Suprapubic skin (tissue), 4 donors: Measurements from ENCODE around the gene M1AP. TPM values are rescaled to one million over a fixed set of nuclear protein-coding genes. Genes with fewer than 3 reads are reported as not detected.

Experiments used
- DNase-seq, 2 donors: peaks; one replicate each; pipeline ENCODE4 v3.0.0-alpha.2; 2019; ENCODE audit warnings: low spot score in 2 of 2
- H3K27ac ChIP-seq: fragments of 200-600 bp; sonication (generic); one replicate; pipeline ENCODE4 v1.5.1; 2019
- H3K27me3 ChIP-seq: fragments of 200-600 bp; sonication (generic); one replicate; pipeline ENCODE4 v1.5.1; 2019
- H3K36me3 ChIP-seq: fragments of 200-600 bp; sonication (generic); one replicate; pipeline ENCODE4 v1.5.1; 2019
- H3K4me1 ChIP-seq: fragments of 200-600 bp; sonication (generic); one replicate; pipeline ENCODE4 v1.5.1; 2019
- H3K4me3 ChIP-seq: fragments of 200-600 bp; sonication (generic); one replicate; pipeline ENCODE4 v1.5.1; 2019; ENCODE audit warnings: mild to moderate bottlenecking
- H3K9me3 ChIP-seq: fragments of 200-600 bp; sonication (generic); one replicate; pipeline ENCODE4 v1.5.1; 2019
- EP300 ChIP-seq: sonication (generic); formaldehyde crosslinking; IDR thresholded peaks from one replicate; pipeline ENCODE4 v1.6.1; 2017; ENCODE audit warnings: antibody characterized with exemption
- POLR2A ChIP-seq, 2 donors: fragments of 450-650 bp; IDR thresholded peaks; one replicate each; pipeline ENCODE4 v1.6.1; 2017; ENCODE audit warnings: antibody characterized with exemption in 2 of 2, mild to moderate bottlenecking in 2 of 2, moderate library complexity in 2 of 2
- POLR2AphosphoS5 ChIP-seq, 3 donors: sonication (generic); formaldehyde crosslinking; IDR thresholded peaks; one replicate each; pipeline ENCODE4 v1.6.1; 2017; ENCODE audit warnings: antibody characterized with exemption in 3 of 3
- WGBS: methylation state at CpG from one replicate; pipeline ENCODE4 v1.1.5; 2018; 5-methylcytosine and 5-hydroxymethylcytosine counted together
- total RNA-seq, 4 donors: library from RNA; depleted of rRNA; stranded (reverse); fragments of >200 nt; gene quantifications; one replicate each; pipeline ENCODE4 v1.1.0, GENCODE V29; 2016
- TF ChIP-seq, protein P1 (sequence below), 2 donors: fragments of 200-600 bp in 1 of 2; fragments of 450-650 bp in 1 of 2; sonication (generic) in 1 of 2; IDR thresholded peaks; one replicate each; pipeline ENCODE4 v1.5.1; 2016 to 2019; ENCODE audit warnings: antibody characterized with exemption in 2 of 2, mild to moderate bottlenecking in 1 of 2, moderate library complexity in 1 of 2

M1AP gene
- total RNA-seq, 4 donors from 2014 or later, result 1.1 TPM; not detected in 3

DNA sequence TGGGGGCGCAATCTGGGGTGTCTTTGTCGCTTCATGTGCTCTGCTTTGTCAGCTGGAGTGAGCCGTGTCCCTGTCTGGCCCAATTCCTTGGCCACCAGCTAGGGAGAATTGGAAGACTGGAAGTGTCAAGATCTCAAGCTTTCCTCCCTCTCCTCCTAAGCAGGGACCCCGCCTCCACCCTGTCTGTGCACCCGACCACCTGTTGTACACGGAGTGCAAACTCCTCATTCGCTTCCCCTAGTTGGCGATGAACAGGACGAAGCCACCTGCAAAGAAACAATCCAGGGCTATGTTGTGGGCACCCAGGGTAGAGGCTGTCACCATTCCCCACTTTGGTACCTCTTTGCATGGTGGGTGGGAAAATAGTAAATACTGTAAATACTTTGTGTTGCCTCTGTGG lies 120.4 kb downstream of the M1AP start:
- TF ChIP-seq, protein P1, sequence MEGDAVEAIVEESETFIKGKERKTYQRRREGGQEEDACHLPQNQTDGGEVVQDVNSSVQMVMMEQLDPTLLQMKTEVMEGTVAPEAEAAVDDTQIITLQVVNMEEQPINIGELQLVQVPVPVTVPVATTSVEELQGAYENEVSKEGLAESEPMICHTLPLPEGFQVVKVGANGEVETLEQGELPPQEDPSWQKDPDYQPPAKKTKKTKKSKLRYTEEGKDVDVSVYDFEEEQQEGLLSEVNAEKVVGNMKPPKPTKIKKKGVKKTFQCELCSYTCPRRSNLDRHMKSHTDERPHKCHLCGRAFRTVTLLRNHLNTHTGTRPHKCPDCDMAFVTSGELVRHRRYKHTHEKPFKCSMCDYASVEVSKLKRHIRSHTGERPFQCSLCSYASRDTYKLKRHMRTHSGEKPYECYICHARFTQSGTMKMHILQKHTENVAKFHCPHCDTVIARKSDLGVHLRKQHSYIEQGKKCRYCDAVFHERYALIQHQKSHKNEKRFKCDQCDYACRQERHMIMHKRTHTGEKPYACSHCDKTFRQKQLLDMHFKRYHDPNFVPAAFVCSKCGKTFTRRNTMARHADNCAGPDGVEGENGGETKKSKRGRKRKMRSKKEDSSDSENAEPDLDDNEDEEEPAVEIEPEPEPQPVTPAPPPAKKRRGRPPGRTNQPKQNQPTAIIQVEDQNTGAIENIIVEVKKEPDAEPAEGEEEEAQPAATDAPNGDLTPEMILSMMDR (IDR thresholded peaks at IDR 0.05), result no peak
- no peak for TF ChIP-seq POLR2A (IDR thresholded peaks at IDR 0.05)
- TF ChIP-seq EP300, result no peak
- no peak for TF ChIP-seq POLR2AphosphoS5 (IDR thresholded peaks at IDR 0.05)
- no peaks in the 10 kb centered on the region for H3K9me3 ChIP-seq
- H3K27me3 ChIP-seq, result no peaks in the 10 kb centered on the region
- no peak overlapping the region for H3K4me3 ChIP-seq
- DNase-seq, result no peak
- peaks cover 34% of the 10 kb centered on the region for H3K36me3 ChIP-seq
- WGBS, result 98% methylated on average over 9 of the region's 9 CpGs
- H3K4me1 ChIP-seq, result peaks cover 35% of the 10 kb centered on the region
- H3K27ac ChIP-seq, result no peak overlapping the region

DNA sequence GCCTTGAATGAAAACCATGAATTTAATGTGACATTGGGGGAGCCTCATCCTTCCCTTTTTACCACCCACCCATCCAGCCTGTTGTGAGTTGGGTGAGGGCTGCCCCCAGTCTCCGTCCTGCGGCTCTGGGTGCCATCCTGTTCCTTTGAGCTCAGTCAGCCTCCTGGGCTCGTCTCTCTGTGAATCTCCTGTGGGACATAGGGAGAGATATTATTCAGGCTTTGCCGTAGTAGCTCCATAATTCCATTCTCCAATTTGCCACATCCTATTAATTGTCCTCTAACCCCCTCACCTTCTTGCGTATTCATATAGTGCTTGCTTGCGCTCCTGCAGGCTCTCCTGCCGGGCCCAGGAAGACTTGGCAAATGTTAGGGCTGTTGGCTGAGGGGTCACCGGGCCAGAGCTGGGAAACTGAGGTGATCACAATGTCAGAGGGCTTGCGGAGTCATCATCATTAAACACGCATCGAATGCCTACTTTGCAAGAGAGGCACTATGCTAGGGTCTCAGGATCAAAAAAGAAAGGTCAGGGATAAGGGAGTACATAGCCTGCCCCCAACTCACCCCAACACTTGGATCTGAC lies 121.4 kb downstream of the M1AP start:
- no peak for DNase-seq
- H3K27me3 ChIP-seq, result no peaks in the 10 kb centered on the region
- TF ChIP-seq POLR2AphosphoS5 (IDR thresholded peaks at IDR 0.05) (no peak), EP300 (no peak), POLR2A (IDR thresholded peaks at IDR 0.05) (no peak)
- TF ChIP-seq, protein P1 (IDR thresholded peaks at IDR 0.05), result no peak
- no peak overlapping the region for H3K4me3 ChIP-seq
- peaks cover 35% of the 10 kb centered on the region for H3K4me1 ChIP-seq
- 97% methylated on average over 11 of the region's 11 CpGs for WGBS
- peaks cover 29% of the 10 kb centered on the region for H3K36me3 ChIP-seq
- no peak overlapping the region for H3K27ac ChIP-seq
- no peaks in the 10 kb centered on the region for H3K9me3 ChIP-seq

DNA sequence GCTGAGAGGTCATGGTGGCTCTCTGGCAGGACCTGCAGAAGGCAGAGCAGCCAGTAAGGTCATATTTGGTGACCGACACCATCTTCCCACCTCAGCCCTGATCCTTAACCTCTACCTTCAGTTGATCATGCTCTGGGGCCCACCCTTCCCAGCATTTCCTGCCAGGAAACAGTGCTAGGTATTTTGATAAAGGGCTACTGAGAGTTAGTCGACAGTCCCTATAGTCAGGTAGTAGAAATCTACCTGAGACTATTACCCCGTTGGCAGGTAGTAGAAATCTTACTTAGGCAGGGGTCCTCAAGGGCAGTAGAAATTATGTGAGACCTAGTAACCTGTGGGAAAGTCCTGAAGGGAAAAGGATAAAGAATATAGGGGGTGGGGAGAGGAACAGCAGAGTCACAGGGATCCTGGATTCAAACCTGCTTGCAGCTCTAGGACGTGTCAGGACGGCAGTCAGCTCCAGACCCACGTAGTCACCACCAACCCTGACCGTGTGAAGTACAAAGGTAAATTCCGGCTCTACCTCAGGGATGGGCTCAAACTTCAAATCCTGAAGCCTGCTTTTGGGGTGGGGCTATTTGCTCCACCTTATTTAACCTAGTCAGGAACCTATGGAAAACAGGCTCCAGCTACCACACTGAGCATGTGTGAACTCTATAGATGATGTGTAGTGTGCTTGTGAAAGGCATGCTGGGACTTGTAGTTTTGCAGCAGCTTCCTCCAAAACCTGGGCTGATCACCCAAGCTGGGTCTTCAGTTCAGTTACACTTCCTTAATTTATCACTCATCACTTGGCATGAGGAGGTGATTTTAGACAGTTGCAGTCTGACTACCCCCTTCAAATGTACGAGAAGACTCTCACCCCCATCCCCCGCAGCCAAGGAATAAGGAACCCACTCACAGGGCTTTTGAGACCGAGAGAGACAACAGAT lies 122.1 kb downstream of the M1AP start, which contains the start of gene DQX1:
TSS of gene DQX1 (minus strand) at position 515 of the 932 bp plus-strand sequence. CDS start at position 13, 502 bp downstream.
- TF ChIP-seq, protein P1 (IDR thresholded peaks at IDR 0.05), result no peak
- TF ChIP-seq POLR2A (IDR thresholded peaks at IDR 0.05), result no peak
- DNase-seq, result no peak
- WGBS, result 68% methylated on average over 9 of the region's 11 CpGs
- H3K27ac ChIP-seq, result no peak within 1 kb of the TSS
- H3K27me3 ChIP-seq, result peaks cover under 1% of the 10 kb centered on the region
- H3K4me3 ChIP-seq, result no peak within 1 kb of the TSS
- no peaks in the 10 kb centered on the region for H3K9me3 ChIP-seq
- peaks cover 28% of the 10 kb centered on the region for H3K4me1 ChIP-seq
- H3K36me3 ChIP-seq, result peaks cover 29% of the 10 kb centered on the region

DNA sequence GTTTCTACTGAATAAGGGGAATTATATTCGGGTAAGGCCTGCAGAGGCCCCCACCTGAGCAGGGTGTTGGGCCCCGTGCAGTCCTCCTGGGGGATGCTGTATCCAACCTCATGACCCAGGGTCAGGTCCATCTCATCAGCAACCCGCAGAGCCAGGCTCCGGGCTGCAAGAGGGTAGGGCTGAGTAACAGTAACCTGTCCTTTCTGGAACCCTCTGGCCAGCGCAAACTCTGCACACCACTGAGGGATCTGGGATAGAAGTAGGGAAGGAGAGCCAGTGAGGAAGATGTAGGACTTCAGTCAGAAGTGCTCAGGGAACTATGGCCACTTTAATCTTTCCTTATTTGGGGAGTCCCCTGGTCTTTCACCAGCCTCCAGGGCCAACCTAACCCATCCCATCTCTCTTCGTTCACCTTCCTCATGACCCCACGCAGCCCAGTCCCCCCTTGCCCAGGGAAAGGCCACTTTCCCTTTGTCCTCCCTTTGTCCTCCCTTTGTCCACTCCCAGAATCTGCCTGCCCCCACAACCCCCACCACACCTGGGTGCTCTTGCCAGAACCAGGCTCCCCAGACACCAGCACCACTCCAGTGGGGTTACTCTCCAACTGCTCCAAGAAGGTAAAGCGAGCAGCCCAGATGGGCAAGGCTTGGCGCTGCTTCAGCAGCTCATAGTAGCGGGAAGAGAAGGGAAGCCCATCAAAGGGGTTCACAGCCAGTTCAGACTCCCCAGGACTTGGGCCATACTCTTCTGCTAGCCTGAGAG lies 123.0 kb downstream of the M1AP start:
- WGBS, result 96% methylated on average over 10 of the region's 10 CpGs
- TF ChIP-seq POLR2A (IDR thresholded peaks at IDR 0.05) (no peak), EP300 (no peak)
- H3K4me1 ChIP-seq, result peaks cover 21% of the 10 kb centered on the region
- no peak for DNase-seq
- H3K27me3 ChIP-seq, result peaks cover 9% of the 10 kb centered on the region
- no peak overlapping the region for H3K4me3 ChIP-seq
- H3K9me3 ChIP-seq, result no peaks in the 10 kb centered on the region
- no peak overlapping the region for H3K27ac ChIP-seq
- H3K36me3 ChIP-seq, result peaks cover 29% of the 10 kb centered on the region

DNA sequence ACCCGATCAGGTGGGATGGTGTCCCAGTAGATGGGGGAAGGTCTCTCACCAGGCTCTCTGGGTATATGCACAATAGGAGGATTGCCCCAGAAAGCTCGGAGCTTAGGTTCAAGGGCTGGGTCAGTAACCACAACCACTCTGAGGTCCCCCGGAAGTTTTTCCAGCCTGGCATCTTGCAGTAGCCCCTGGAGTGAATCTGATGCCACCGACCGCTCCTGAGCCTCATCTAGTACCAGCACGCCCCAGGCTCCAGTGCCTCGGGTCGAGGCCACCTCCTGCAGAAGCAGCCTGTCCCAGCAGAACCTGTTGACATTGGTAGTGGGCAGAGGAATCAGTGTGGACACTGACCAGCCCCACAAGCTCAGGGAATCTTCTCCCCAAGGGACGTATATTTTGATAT lies 124.1 kb downstream of the M1AP start:
- Histone ChIP-seq H3K4me3 (no peak overlapping the region), H3K36me3 (peaks cover 29% of the 10 kb centered on the region), H3K4me1 (peaks cover 19% of the 10 kb centered on the region), H3K9me3 (no peaks in the 10 kb centered on the region), H3K27me3 (peaks cover 20% of the 10 kb centered on the region), H3K27ac (no peak overlapping the region)
- no peak for DNase-seq
- no peak for TF ChIP-seq POLR2AphosphoS5 (IDR thresholded peaks at IDR 0.05)
- no peak for TF ChIP-seq EP300
- no peak for TF ChIP-seq POLR2A (IDR thresholded peaks at IDR 0.05)
- TF ChIP-seq, protein P1 (IDR thresholded peaks at IDR 0.05), result no peak
- WGBS, result 85% methylated on average over 8 of the region's 9 CpGs
